Cortex of kidney (tissue), 1 donor: ENCODE data around the gene VWF.

Source experiments
- DNase-seq: peaks from one replicate; lab custom pipeline; 2025; lab: John Stamatoyannopoulos, UW

Gene VWF

GRCh38 chr12:5910790-5911548 lies 213.5 kb downstream of the VWF start:
- no peak for DNase-seq

GRCh38 chr12:5909560-5909959 lies 214.9 kb downstream of the VWF start:
- no peak for DNase-seq

- DNase-seq: no peak
Measured at GRCh38 chr12:5908251-5908650, 216.2 kb downstream of the VWF start.

- DNase-seq: no peak
Measured at GRCh38 chr12:5907807-5908206, 216.7 kb downstream of the VWF start.

GRCh38 chr12:5905757-5906156 lies 218.7 kb downstream of the VWF start:
- no peak for DNase-seq

- DNase-seq: no peak
Measured at GRCh38 chr12:5904969-5905368, 219.5 kb downstream of the VWF start.

- DNase-seq: no peak
Measured at GRCh38 chr12:5904441-5904840, 220.0 kb downstream of the VWF start.

GRCh38 chr12:5902736-5903135 lies 221.7 kb downstream of the VWF start:
- DNase-seq: no peak

- no peak for DNase-seq
Measured at GRCh38 chr12:5901416-5901815, 223.1 kb downstream of the VWF start.

- DNase-seq: no peak
Measured at GRCh38 chr12:5900533-5901205, 223.8 kb downstream of the VWF start.

- DNase-seq: no peak
Measured at GRCh38 chr12:5900076-5900475, 224.4 kb downstream of the VWF start.

- no peak for DNase-seq
Measured at GRCh38 chr12:5899675-5900074, 224.8 kb downstream of the VWF start.

GRCh38 chr12:5898874-5899273 lies 225.6 kb downstream of the VWF start:
- no peak for DNase-seq
